Transverse colon (tissue), 4 donors: ENCODE results near the gene OR51L1.
"Not testable (repeated sequence)": the region's sequence is repeated elsewhere in the genome, so short reads cannot be mapped to it uniquely, and the experiment has no call there.

Experiments
- CTCF ChIP-seq, 5 experiments: fragments of 200-600 bp in 3 of 5; fragments of 450-650 bp in 2 of 5; sonication (generic) in 3 of 5; IDR thresholded peaks; 1 replicate in 2 of 5; 2 replicates in 3 of 5; pipeline ENCODE4 v1.5.1; 2016 to 2017; ENCODE audit warnings: antibody characterized with exemption in 5 of 5, inconsistent platforms in 3 of 5, mild to moderate bottlenecking in 2 of 5, moderate library complexity in 1 of 5
- EP300 ChIP-seq: sonication (generic); formaldehyde crosslinking; IDR thresholded peaks from one replicate; pipeline ENCODE4 v1.6.1; 2017; ENCODE audit warnings: antibody characterized with exemption, low read depth
- POLR2A ChIP-seq: fragments of 450-650 bp; IDR thresholded peaks from one replicate; pipeline ENCODE4 v1.6.1; 2016; ENCODE audit warnings: antibody characterized with exemption, mild to moderate bottlenecking, moderate library complexity
- POLR2AphosphoS5 ChIP-seq, 3 donors: sonication (generic); formaldehyde crosslinking; IDR thresholded peaks; one replicate each; pipeline ENCODE4 v1.6.1; 2016; ENCODE audit warnings: antibody characterized with exemption in 3 of 3

GRCh38 chr11:4955613-4956012 is 39.0 kb upstream of the OR51L1 start, which contains the start of gene OR51A2:
- not testable (repeated sequence) for TF ChIP-seq CTCF (IDR thresholded peaks at IDR 0.05); POLR2A; EP300; POLR2AphosphoS5 (IDR thresholded peaks at IDR 0.05)
